Muscle of leg (tissue), 16 donors: ENCODE measurements around the gene FBXO40. TPM values are rescaled to one million over a fixed set of nuclear protein-coding genes. Genes with fewer than 3 reads are reported as not detected.

Experiments used
- DNase-seq: peaks from one replicate; pipeline ENCODE4 v3.0.0; 2013
- H3K27ac ChIP-seq: one replicate; pipeline ENCODE4 v1.5.1; 2013; ENCODE audit warnings: mild to moderate bottlenecking, low read length, control low read depth
- H3K27me3 ChIP-seq: one replicate; pipeline ENCODE4 v1.6.1; 2013; ENCODE audit warnings: low read length; ENCODE audit not compliant: control insufficient read depth, insufficient read depth
- H3K36me3 ChIP-seq: one replicate; pipeline ENCODE4 v1.6.1; 2013; ENCODE audit warnings: low read length; ENCODE audit not compliant: control insufficient read depth, insufficient read depth
- H3K4me1 ChIP-seq: one replicate; pipeline ENCODE4 v1.6.1; 2013; ENCODE audit warnings: low read length; ENCODE audit not compliant: control insufficient read depth, insufficient read depth
- H3K4me3 ChIP-seq: one replicate; pipeline ENCODE4 v1.5.1; 2013; ENCODE audit warnings: low read length, control low read depth
- H3K9me3 ChIP-seq: replicated peaks from 2 replicates; pipeline ENCODE4 v1.6.1; 2013; ENCODE audit warnings: low read depth, low read length; ENCODE audit not compliant: control insufficient read depth
- WGBS: methylation state at CpG from one replicate; pipeline ENCODE4 v1.1.5; 2013; ENCODE audit warnings: missing lambda C conversion rate; ENCODE audit not compliant: insufficient coverage; 5-methylcytosine and 5-hydroxymethylcytosine counted together
- long read RNA-seq, 11 donors: transcript quantifications; one replicate each; lab custom pipeline, GENCODE V29; 2026
- polyA plus RNA-seq, 8 donors: library from polyadenylated mRNA; unstranded; fragments of 120-200 nt; gene quantifications; one replicate each; pipeline versions ENCODE4 v1.2.1 to v1.2.3, GENCODE V29; 2013; ENCODE audit warnings: inconsistent platforms in 1 of 8, low replicate concordance in 1 of 8; ENCODE audit not compliant: insufficient read length in 8 of 8, insufficient read depth in 1 of 8
- total RNA-seq: library from RNA; stranded (reverse); fragments of 120-200 nt; gene quantifications from one replicate; pipeline ENCODE4 v1.2.4, GENCODE V29; 2013

Gene FBXO40, protein sequence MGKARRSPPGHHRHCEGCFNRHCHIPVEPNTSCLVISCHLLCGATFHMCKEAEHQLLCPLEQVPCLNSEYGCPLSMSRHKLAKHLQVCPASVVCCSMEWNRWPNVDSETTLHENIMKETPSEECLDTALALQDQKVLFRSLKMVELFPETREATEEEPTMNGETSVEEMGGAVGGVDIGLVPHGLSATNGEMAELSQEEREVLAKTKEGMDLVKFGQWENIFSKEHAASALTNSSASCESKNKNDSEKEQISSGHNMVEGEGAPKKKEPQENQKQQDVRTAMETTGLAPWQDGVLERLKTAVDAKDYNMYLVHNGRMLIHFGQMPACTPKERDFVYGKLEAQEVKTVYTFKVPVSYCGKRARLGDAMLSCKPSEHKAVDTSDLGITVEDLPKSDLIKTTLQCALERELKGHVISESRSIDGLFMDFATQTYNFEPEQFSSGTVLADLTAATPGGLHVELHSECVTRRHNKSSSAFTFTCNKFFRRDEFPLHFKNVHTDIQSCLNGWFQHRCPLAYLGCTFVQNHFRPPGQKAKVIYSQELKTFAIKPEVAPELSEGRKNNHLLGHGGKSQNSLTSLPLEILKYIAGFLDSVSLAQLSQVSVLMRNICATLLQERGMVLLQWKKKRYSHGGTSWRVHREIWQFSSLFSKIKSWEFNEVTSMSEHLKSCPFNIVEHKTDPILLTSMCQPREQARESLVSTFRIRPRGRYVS
- 2.4 TPM for total RNA-seq
- polyA plus RNA-seq = 1 to 10 TPM; 1.6 to 2.7 (median 2.1) TPM
- long read RNA-seq, donor 1 = 0 reads
- long read RNA-seq, donor 2 = 0 reads
- long read RNA-seq, donor 3, partial matches to known transcripts = 7 of 7 reads
- long read RNA-seq, donor 3, other reads (novel, unspliced or antisense) = 0 of 7 reads
- long read RNA-seq, donor 4 = 0 reads
- long read RNA-seq, donor 5, full-length matches to known transcripts = 1 of 1 reads
- long read RNA-seq, donor 5, partial matches to known transcripts = 0 of 1 reads
- long read RNA-seq, donor 5, other reads (novel, unspliced or antisense) = 0 of 1 reads
- long read RNA-seq, donor 6 = 0 reads
- long read RNA-seq, donor 7 = 0 reads
- long read RNA-seq, donor 8 = 0 reads
- long read RNA-seq, donor 9 = 0 reads
- long read RNA-seq, donor 10 = 0 reads
- long read RNA-seq, donor 11 = 0 reads

DNA sequence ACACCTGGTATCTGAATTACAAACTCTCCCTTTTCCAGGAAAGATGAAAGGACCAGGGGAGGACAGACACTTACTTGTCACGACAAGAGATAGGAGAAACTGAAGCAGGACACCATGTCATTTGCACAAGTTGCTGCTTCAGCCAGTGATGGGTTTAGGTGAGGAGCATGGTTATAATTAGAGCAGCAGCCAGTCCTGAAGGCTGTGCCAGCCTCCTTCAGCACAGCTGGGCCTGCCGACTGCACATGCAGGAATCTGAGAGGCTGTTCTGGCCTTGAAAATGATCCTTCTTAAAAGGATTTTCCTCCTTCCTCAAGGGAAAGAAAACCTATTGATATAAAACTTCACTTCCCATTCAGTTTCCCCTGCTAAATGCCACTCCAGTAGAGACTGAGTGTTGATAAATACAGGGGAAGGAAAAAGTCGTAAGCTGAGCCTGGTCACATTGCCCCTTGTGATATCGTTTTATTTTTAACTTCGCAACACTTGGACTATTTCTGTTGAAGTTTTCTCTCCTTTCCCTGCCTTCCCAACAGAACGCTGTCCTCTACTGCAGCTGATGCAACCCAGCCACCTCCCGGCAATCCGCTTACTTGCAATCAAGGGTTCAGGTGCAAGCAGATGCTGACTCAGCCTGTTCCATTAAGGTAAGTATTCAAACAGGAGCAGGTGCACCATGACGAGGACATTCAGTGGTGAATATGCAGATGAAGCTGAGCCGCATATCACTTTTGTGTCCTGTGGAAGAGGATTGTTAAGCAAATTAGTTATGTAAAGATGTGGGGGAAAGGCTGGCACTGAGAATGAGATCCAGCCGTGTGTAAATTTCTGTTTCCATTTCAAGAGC is at the start of gene FBXO40:
TSS of gene FBXO40 (plus strand) at position 524 of the 847 bp plus-strand sequence. CDS start 27,197 bp downstream, outside the sequence.
- Histone ChIP-seq H3K9me3 (no peaks in the 10 kb centered on the region), H3K4me3 (no peak within 1 kb of the TSS), H3K27ac (peak within 1 kb of the TSS; percentile 5), H3K27me3 (no peaks in the 10 kb centered on the region), H3K4me1 (peaks cover 3% of the 10 kb centered on the region), H3K36me3 (no peaks in the 10 kb centered on the region)
- DNase-seq = peak; percentile 25
- WGBS = 15% methylated on average over 7 of the region's 11 CpGs

DNA sequence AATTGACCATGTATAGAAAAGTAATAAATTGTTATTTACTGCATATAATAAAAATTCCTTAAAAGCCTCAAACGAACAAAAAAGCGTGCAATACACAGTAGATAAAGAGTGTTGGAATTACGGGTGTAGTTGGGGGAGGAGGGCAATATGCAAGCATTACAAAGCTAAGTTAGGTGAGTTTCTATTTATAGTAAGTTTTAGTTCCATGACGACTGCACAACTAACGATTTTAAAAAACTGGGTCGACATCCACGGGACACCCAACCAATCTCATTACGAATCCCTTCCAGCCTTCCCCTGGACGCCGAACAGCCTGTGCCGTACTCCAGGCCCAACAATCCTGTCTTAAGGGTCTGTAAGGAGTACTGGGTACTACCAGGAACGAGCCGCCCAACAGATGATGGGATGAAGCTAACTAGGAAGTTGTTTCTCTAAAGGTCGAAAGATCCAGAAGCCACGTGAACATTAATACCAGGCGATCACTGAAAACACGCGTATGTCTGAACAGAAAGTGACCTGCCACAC is 48.1 kb upstream of the FBXO40 start:
- H3K36me3 ChIP-seq = no peaks in the 10 kb centered on the region
- H3K4me3 ChIP-seq = peak overlapping the region; percentile 57
- H3K27me3 ChIP-seq = no peaks in the 10 kb centered on the region
- DNase-seq = peak; percentile 6
- H3K27ac ChIP-seq = no peak overlapping the region
- peaks cover 5% of the 10 kb centered on the region for H3K4me1 ChIP-seq
- H3K9me3 ChIP-seq = no peaks in the 10 kb centered on the region
- 1% methylated on average over 7 of the region's 18 CpGs for WGBS

DNA sequence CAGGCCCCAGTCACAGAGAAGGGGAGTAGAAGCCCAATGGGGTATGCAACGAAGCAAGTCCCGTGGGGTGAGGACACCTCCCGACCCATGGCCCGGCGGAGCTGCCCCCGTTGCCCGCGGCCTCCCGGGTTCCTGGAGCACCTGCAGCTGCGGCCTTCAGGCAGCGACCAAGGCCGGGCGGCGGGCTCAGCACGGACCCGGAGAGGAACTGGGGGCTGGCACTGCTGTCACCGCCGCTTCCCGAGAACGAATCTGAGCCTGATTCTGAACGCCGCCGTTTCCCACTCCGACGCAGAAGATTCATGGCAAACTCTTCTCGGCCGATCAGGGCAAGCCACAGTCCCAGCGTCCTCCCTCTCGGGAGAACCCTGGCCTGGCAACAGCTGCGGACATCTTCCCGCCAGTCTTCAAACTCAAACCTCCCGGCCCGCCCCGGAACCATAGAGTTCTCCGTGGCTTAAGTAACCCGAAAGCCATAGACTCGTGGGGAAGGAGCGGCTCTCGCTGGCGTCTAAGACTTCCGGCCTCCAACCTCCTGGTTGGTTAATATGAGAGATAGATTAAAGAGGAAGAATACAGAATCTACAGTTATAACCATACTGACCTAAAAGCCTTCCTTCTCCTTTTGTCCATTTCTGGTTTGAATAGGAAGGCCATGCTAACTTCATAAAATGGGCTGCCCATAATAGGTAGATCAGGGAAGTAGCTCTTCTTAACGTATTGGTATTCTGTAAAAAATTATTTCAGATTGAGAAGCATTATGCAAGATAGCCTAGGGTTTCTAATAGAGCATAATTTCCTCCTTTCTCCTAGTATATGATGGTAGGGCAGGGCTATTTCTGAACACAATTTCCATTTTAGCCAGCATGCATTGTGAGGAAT is 47.4 kb upstream of the FBXO40 start, which contains the start of gene POLQ:
TSS of gene POLQ (minus strand) at position 415 of the 882 bp plus-strand sequence. CDS start at position 304, 111 bp downstream.
- H3K9me3 ChIP-seq = no peaks in the 10 kb centered on the region
- peaks cover 5% of the 10 kb centered on the region for H3K4me1 ChIP-seq
- peak within 1 kb of the TSS; percentile 78 for H3K27ac ChIP-seq
- peak within 1 kb of the TSS; percentile 57 for H3K4me3 ChIP-seq
- no peaks in the 10 kb centered on the region for H3K36me3 ChIP-seq
- under 1% methylated on average over 31 of the region's 42 CpGs for WGBS
- DNase-seq = peak; percentile 99
- H3K27me3 ChIP-seq = no peaks in the 10 kb centered on the region

DNA sequence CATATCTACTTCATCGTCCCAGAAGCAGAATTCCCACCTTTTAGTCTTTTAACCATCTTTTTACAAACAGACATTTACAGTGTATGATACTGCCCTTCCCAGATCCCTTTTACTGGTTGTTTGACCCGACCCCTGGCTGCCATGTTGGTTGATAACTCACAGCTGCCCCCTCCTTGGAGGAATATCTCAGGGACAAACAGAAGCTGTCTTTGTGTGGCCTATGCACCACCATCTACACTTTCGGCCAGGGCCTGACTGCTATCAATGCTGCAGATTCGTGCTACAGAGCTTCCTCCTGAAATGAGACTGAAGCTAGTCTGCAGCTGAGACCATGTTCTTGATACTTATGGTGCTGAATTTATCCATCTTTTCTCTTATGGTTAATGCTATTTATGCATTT is 40.8 kb upstream of the FBXO40 start:
- 64% methylated on average over 3 of the region's 4 CpGs for WGBS
- no peak overlapping the region for H3K27ac ChIP-seq
- H3K4me3 ChIP-seq = no peak overlapping the region
- no peaks in the 10 kb centered on the region for H3K4me1 ChIP-seq
- H3K27me3 ChIP-seq = no peaks in the 10 kb centered on the region
- H3K36me3 ChIP-seq = no peaks in the 10 kb centered on the region
- H3K9me3 ChIP-seq = no peaks in the 10 kb centered on the region
- no peak for DNase-seq

DNA sequence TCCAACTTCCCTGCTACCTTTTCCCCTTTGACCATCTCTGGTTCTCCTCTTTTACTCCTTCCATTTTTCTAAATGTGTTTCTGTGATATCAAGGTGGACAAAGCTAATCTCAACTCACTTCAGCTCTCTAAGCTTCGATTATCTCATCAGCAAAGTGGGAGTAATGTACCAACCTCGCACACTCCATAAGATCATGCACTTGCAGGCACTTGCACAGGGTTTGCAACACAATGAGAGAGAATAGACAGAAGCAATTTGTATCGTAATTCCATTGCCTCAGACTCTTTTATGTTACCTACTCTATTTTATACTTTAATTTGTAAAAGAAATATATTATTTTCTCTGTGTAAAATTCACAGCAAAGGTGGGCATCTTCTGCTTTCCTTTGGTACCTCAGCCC is 40.4 kb upstream of the FBXO40 start:
- H3K27me3 ChIP-seq = no peaks in the 10 kb centered on the region
- 100% methylated on average over 1 of the region's 3 CpGs for WGBS
- H3K36me3 ChIP-seq = no peaks in the 10 kb centered on the region
- no peak for DNase-seq
- no peak overlapping the region for H3K4me3 ChIP-seq
- no peaks in the 10 kb centered on the region for H3K4me1 ChIP-seq
- H3K27ac ChIP-seq = no peak overlapping the region
- H3K9me3 ChIP-seq = no peaks in the 10 kb centered on the region

DNA sequence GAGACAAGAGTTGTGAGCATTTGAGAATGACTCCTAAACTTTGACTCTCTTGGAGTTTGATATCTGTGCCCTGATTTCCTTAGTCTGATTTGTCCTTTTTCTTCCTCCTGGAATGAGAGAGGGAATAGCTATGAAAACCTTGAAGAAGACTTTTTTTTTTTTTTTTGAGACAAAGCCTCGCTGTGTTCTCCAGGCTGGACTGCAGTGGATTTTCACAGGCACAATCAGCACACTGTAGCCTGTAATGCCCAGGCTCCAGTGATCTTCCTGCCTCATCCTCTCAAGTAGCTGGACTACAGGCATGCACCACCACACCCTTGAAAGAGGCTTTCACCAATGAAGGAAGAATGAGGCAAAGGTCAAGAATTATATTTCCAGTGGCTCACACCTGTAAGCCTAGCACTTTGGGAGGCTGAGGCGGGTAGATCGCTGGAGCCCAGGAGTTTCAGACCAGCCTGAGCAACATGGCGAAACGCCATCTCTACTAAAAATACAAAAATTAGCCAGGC is 35.7 kb upstream of the FBXO40 start:
- DNase-seq = no peak
- no peaks in the 10 kb centered on the region for H3K4me1 ChIP-seq
- no peaks in the 10 kb centered on the region for H3K27me3 ChIP-seq
- WGBS = no CpG with 5 or more reads among the region's 5 CpGs
- H3K4me3 ChIP-seq = no peak overlapping the region
- no peak overlapping the region for H3K27ac ChIP-seq
- H3K36me3 ChIP-seq = no peaks in the 10 kb centered on the region
- no peaks in the 10 kb centered on the region for H3K9me3 ChIP-seq

DNA sequence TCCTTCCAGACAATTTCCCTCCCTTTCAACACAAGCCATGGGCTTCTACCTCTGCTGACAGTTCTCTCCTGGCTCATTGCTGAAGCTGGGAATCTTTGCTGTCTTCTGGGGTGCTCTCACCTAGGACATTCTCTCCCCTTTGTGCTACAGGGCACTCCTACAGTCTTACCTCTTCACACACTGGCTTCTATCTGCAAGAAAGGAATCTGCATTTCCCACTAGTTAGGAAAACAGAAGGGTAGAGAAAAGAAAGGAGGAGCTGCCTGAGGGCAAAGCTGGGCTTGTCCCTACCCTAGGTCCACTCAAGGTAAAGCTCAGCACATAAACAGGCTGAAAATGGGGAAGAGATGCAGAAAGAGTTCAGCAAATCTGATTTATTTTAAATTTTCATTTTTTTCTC is 31.0 kb upstream of the FBXO40 start:
- H3K4me1 ChIP-seq = no peaks in the 10 kb centered on the region
- H3K27ac ChIP-seq = no peak overlapping the region
- no peak for DNase-seq
- no peak overlapping the region for H3K4me3 ChIP-seq
- no peaks in the 10 kb centered on the region for H3K36me3 ChIP-seq
- H3K27me3 ChIP-seq = no peaks in the 10 kb centered on the region
- H3K9me3 ChIP-seq = no peaks in the 10 kb centered on the region

DNA sequence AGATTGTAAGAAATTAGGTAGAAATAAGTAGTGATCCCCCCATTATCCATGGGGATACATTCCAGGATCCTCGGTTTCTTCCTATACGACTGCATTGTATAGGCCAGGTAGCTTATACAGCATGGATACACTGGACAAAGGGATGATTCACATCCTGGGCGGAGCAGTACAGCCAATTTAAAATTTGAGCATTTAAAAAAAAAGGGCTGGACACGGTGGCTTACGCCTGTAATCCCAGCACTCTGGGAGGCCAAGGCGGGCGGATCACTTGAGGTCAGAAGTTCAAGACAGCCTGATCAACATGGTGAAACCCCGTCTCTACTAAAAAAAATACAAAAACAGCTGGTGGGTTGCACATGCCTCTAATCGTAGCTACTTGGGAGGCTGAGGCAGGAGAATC is 26.4 kb upstream of the FBXO40 start:
- Histone ChIP-seq H3K9me3 (no peaks in the 10 kb centered on the region), H3K4me1 (no peaks in the 10 kb centered on the region), H3K27ac (no peak overlapping the region), H3K27me3 (no peaks in the 10 kb centered on the region), H3K36me3 (no peaks in the 10 kb centered on the region), H3K4me3 (no peak overlapping the region)
- DNase-seq = no peak
- WGBS = 74% methylated on average over 7 of the region's 9 CpGs
